Astrocyte (in vitro differentiated cells and primary cell): Measurements from ENCODE around the gene SETD6. TPM values are rescaled to one million over a fixed set of nuclear protein-coding genes. Genes with fewer than 3 reads are reported as not detected.

Experiments
- DNase-seq: peaks from one replicate; pipeline ENCODE4 v3.0.0-alpha.2; 2010; ENCODE audit warnings: low read depth
- FAIRE-seq: peaks from 2 replicates; lab custom pipeline; 2011; peaks lifted over from hg19 to GRCh38; lab: Jason Lieb, UNC
- H2AFZ ChIP-seq: 2 replicates; pipeline ENCODE4 v1.6.0; 2012; ENCODE audit warnings: low read depth, low read length, inconsistent platforms
- H3K27ac ChIP-seq: 2 replicates; pipeline ENCODE4 v1.5.1; 2011; ENCODE audit warnings: low read depth, low read length, inconsistent platforms
- H3K27me3 ChIP-seq: 2 replicates; pipeline ENCODE4 v1.6.0; 2011; ENCODE audit warnings: low read length, inconsistent platforms; ENCODE audit not compliant: insufficient read depth
- H3K36me3 ChIP-seq: 2 replicates; pipeline ENCODE4 v1.5.1; 2011; ENCODE audit warnings: low read length, inconsistent platforms; ENCODE audit not compliant: insufficient read depth
- H3K4me1 ChIP-seq: 2 replicates; pipeline ENCODE4 v1.5.1; 2011; ENCODE audit warnings: low read length, inconsistent platforms; ENCODE audit not compliant: insufficient read depth
- H3K4me2 ChIP-seq: 2 replicates; pipeline ENCODE4 v1.6.0; 2012; ENCODE audit warnings: low read length, inconsistent platforms
- H3K4me3 ChIP-seq: 2 replicates; pipeline ENCODE4 v1.5.1; 2011; ENCODE audit warnings: low read depth, mild to moderate bottlenecking, low read length, inconsistent platforms; ENCODE audit not compliant: insufficient read depth
- H3K79me2 ChIP-seq: 2 replicates; pipeline ENCODE4 v1.6.0; 2012; ENCODE audit warnings: mild to moderate bottlenecking, low read length, inconsistent platforms; ENCODE audit not compliant: insufficient read depth
- H3K9ac ChIP-seq: 2 replicates; pipeline ENCODE4 v1.6.0; 2012; ENCODE audit warnings: mild to moderate bottlenecking, low read length, inconsistent platforms
- H3K9me3 ChIP-seq: 2 replicates; pipeline ENCODE4 v1.5.1; 2012; ENCODE audit warnings: low read depth, mild to moderate bottlenecking, low read length, inconsistent platforms; ENCODE audit not compliant: insufficient read depth
- H4K20me1 ChIP-seq: 2 replicates; pipeline ENCODE4 v1.6.0; 2012; ENCODE audit warnings: low read length, inconsistent platforms; ENCODE audit not compliant: insufficient read depth
- H3K27ac Mint-ChIP-seq: one replicate; pipeline ENCODE4 v1.8.0; 2021; ENCODE audit warnings: mild to moderate bottlenecking, mixed read lengths; ENCODE audit not compliant: unreplicated experiment
- H3K27me3 Mint-ChIP-seq: one replicate; pipeline ENCODE4 v1.8.0; 2021; ENCODE audit warnings: low read depth, mixed read lengths; ENCODE audit not compliant: unreplicated experiment
- H3K36me3 Mint-ChIP-seq: one replicate; pipeline ENCODE4 v1.8.0; 2021; ENCODE audit warnings: low read depth, mixed read lengths; ENCODE audit not compliant: unreplicated experiment
- H3K4me1 Mint-ChIP-seq: one replicate; pipeline ENCODE4 v1.8.0; 2021; ENCODE audit warnings: low read depth, mixed read lengths; ENCODE audit not compliant: unreplicated experiment
- H3K4me3 Mint-ChIP-seq: one replicate; pipeline ENCODE4 v1.8.0; 2021; ENCODE audit warnings: mild to moderate bottlenecking, moderate library complexity, mixed read lengths; ENCODE audit not compliant: unreplicated experiment
- H3K9me3 Mint-ChIP-seq: one replicate; pipeline ENCODE4 v1.8.0; 2021; ENCODE audit warnings: mild to moderate bottlenecking, mixed read lengths; ENCODE audit not compliant: unreplicated experiment
- EZH2 ChIP-seq: IDR thresholded peaks from 2 replicates; pipeline ENCODE4 v1.6.1; 2012; ENCODE audit warnings: mild to moderate bottlenecking, low read length, inconsistent platforms; ENCODE audit not compliant: insufficient read depth
- total RNA-seq: library from RNA; stranded (reverse); gene quantifications from 2 replicates; pipeline ENCODE4 v1.2.1, GENCODE V29; 2021
- TF ChIP-seq, protein P1 (sequence below): IDR thresholded peaks from 2 replicates; pipeline ENCODE4 v1.5.1; 2011; ENCODE audit warnings: low read depth, mild to moderate bottlenecking, inconsistent platforms, low read length, moderate library complexity; ENCODE audit not compliant: insufficient read depth

Gene SETD6
- total RNA-seq, 1 donor from 2014 or later, result 6.7 TPM

DNA sequence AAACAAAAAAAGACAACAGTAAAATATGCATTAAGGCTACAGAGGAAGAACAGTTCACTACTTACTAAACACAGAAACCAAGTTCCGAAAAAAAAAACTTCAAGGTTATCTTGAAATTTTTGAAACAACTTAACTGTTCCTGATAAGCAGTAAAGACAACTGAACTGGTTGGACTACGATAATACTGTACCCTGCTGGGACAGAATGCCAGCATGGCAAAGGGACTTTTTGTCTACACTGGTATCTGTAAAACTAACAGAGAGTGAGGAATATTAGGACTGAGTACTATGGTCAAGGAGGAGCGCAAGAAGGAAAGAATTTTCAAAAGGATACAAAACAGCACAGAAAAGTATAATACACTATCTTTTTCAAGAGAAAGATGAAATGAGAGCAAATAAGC is 19.8 kb downstream of the SETD6 start:
- FAIRE-seq, result no peak

DNA sequence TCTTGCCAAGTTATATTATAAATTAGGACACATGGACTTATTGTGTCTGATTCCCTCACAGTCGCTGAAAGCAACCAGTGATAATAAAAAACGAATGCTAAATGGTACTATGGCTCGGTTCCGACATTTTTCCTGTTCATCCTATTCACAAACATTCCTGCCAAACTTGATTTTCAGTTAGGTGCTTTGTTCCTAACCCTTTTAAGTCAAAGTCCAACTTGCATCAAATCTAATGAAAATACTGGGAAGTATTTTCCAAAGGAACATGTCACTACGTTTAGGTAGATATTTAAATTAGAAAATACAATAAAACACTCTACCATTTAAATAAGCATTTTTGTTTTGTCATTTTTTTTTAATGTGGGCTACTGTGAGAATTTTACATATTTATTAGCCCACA is 21.0 kb downstream of the SETD6 start:
- Mint-ChIP-seq H3K4me1 (no peaks in the 10 kb centered on the region), H3K4me3 (no peak overlapping the region), H3K27me3 (no peaks in the 10 kb centered on the region), H3K36me3 (peaks cover 23% of the 10 kb centered on the region), H3K27ac (no peak overlapping the region), H3K9me3 (no peaks in the 10 kb centered on the region)
- FAIRE-seq, result no peak
- no peak overlapping the region for H2AFZ ChIP-seq
- no peaks in the 10 kb centered on the region for H3K9me3 ChIP-seq
- H3K27me3 ChIP-seq, result no peaks in the 10 kb centered on the region
- H3K4me1 ChIP-seq, result no peaks in the 10 kb centered on the region
- DNase-seq, result no peak
- no peak for TF ChIP-seq EZH2
- TF ChIP-seq, protein P1, sequence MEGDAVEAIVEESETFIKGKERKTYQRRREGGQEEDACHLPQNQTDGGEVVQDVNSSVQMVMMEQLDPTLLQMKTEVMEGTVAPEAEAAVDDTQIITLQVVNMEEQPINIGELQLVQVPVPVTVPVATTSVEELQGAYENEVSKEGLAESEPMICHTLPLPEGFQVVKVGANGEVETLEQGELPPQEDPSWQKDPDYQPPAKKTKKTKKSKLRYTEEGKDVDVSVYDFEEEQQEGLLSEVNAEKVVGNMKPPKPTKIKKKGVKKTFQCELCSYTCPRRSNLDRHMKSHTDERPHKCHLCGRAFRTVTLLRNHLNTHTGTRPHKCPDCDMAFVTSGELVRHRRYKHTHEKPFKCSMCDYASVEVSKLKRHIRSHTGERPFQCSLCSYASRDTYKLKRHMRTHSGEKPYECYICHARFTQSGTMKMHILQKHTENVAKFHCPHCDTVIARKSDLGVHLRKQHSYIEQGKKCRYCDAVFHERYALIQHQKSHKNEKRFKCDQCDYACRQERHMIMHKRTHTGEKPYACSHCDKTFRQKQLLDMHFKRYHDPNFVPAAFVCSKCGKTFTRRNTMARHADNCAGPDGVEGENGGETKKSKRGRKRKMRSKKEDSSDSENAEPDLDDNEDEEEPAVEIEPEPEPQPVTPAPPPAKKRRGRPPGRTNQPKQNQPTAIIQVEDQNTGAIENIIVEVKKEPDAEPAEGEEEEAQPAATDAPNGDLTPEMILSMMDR, result no peak
- peaks cover 80% of the 10 kb centered on the region for H3K36me3 ChIP-seq
- no peak overlapping the region for H3K4me2 ChIP-seq
- H3K4me3 ChIP-seq, result no peak overlapping the region
- no peak overlapping the region for H3K9ac ChIP-seq
- H4K20me1 ChIP-seq, result peaks cover 9% of the 10 kb centered on the region
- no peak overlapping the region for H3K27ac ChIP-seq
- H3K79me2 ChIP-seq, result no peaks in the 10 kb centered on the region

More for the DNA sequence above, 19.8 kb downstream of the SETD6 start:
- Histone ChIP-seq H3K79me2 (no peaks in the 10 kb centered on the region), H3K9me3 (no peaks in the 10 kb centered on the region), H3K9ac (no peak overlapping the region), H2AFZ (no peak overlapping the region), H3K27ac (no peak overlapping the region), H3K27me3 (no peaks in the 10 kb centered on the region), H3K4me2 (no peak overlapping the region), H3K4me1 (no peaks in the 10 kb centered on the region), H4K20me1 (peaks cover 8% of the 10 kb centered on the region), H3K4me3 (no peak overlapping the region), H3K36me3 (peaks cover 84% of the 10 kb centered on the region)
- H3K36me3 Mint-ChIP-seq, result peaks cover 23% of the 10 kb centered on the region
- no peaks in the 10 kb centered on the region for H3K27me3 Mint-ChIP-seq
- H3K9me3 Mint-ChIP-seq, result no peaks in the 10 kb centered on the region
- H3K27ac Mint-ChIP-seq, result no peak overlapping the region
- TF ChIP-seq, protein P1, result no peak
- TF ChIP-seq EZH2, result no peak
- H3K4me1 Mint-ChIP-seq, result peaks cover 2% of the 10 kb centered on the region
- H3K4me3 Mint-ChIP-seq, result no peak overlapping the region
- DNase-seq, result no peak

DNA sequence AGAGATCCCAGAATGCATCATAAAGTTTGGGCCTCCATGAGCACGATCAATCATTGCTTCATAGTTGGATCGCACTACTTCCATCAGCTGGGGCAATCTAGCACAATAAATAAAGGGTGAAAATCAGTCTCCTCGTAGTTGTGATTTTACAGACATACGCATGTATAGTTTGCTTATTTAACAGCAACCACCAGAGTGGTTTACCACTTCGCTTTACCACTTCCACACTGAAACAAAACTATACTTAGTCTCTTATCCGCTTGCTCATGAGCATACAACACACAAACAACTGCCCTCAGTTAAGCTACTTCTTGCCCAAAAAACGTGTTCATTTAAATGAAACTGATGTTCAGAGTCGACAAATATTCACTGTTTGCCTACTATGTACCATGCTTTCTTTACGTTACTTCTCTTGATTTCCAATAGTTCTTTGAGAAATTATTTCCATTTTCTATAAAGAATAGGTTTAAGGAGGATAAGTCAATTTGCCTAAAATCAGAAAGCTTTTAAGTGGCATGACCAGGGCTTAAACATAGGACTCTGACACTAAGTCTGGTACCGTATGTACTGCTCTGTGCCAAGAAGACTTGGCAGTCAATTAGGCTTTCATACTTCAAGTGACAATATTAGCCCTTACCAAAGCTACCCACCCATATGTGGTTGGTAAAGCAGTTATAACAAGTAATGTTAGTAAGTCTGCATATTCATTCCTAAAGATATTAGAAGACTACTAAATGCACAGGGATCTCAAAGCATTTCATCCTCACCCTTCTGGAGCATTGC is 22.0 kb downstream of the SETD6 start:
- no peaks in the 10 kb centered on the region for H3K27me3 ChIP-seq
- H3K79me2 ChIP-seq, result peaks cover 5% of the 10 kb centered on the region
- no peak for FAIRE-seq
- no peaks in the 10 kb centered on the region for H3K9me3 ChIP-seq
- H3K4me2 ChIP-seq, result no peak overlapping the region
- no peaks in the 10 kb centered on the region for H3K9me3 Mint-ChIP-seq
- H3K27ac Mint-ChIP-seq, result no peak overlapping the region
- peaks cover 80% of the 10 kb centered on the region for H3K36me3 ChIP-seq
- H3K4me1 ChIP-seq, result no peaks in the 10 kb centered on the region
- peaks cover 13% of the 10 kb centered on the region for H4K20me1 ChIP-seq
- peaks cover 23% of the 10 kb centered on the region for H3K36me3 Mint-ChIP-seq
- H2AFZ ChIP-seq, result no peak overlapping the region
- TF ChIP-seq, protein P1, result no peak
- no peak for TF ChIP-seq EZH2
- DNase-seq, result no peak
- H3K27ac ChIP-seq, result no peak overlapping the region
- H3K4me1 Mint-ChIP-seq, result no peaks in the 10 kb centered on the region
- no peak overlapping the region for H3K4me3 Mint-ChIP-seq
- H3K4me3 ChIP-seq, result no peak overlapping the region
- H3K27me3 Mint-ChIP-seq, result no peaks in the 10 kb centered on the region
- H3K9ac ChIP-seq, result no peak overlapping the region
